Fibroblast of skin of left quadriceps (primary cell): Measurements from ENCODE around the gene FCHSD2.

Experiments
- DNase-seq, 2 experiments: peaks; one replicate each; pipeline ENCODE4 v3.0.0-alpha.2; 2013; ENCODE audit warnings: low read depth in 2 of 2

FCHSD2 gene

DNA sequence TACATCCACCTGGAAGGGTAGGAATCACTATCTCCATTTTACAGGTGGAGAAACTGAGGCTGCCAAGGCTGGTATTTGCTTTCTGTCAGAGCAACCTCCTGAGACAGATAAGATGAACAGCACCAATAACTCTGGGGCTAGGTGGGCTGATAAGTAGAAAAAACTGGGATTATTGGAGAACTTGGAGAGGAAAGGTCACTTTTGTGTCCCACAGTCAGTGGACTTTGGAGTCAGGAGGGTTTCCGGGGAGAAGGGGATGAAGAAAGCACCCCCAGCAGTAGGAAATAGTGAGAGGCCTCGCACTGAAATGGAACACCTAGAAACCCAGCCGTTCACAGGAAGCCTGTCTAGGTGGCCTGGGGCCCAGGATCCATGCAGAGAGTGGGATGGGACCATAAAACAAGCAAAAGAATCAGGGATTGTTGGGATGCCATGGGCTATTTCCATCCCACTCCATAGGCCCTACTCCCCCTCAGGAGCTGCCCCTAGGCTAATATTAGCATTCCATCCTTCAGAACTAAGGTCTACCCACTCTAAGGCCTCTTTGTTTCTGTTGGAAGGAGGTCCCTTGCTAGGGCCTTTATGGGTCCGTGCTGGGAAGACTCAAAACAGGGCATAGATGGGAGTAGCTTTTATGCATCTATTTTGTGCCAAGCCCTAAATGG, 31.0 kb upstream of the FCHSD2 start:
- DNase-seq, result no peak

DNA sequence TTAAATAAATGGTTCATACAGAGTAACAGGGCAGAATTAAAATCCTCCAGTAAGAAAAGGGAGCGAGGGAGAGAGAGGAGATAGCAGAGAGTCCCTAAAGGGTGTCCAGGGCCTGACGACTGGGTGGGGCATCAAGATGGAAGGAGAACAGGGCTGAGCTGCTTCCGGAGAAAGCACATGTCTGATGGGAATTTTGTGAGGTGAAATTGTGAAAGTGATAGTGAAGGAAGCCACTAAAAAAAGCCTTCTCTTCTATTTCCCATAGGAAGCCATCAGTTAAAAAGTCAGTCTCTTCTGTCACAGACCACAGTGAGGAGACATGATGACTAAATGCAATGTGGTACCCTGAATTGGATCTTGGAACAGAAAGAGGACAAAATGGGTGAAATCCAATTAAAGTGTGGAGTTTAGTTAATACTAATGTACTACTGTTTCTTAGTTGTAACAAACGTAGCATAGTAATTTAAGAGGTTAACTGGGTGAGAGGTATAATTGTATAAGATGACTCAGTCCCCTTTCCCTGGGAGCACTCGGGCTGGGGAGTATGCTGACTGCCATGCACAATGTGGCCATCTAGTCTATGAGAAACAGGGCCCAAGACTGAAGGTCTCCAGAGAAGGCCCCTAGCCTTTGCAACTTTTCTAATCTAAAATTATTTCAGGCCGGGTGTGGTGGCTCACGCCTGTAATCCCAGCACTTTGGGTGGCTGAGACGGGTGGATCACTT, 29.5 kb upstream of the FCHSD2 start:
- DNase-seq, result no peak

DNA sequence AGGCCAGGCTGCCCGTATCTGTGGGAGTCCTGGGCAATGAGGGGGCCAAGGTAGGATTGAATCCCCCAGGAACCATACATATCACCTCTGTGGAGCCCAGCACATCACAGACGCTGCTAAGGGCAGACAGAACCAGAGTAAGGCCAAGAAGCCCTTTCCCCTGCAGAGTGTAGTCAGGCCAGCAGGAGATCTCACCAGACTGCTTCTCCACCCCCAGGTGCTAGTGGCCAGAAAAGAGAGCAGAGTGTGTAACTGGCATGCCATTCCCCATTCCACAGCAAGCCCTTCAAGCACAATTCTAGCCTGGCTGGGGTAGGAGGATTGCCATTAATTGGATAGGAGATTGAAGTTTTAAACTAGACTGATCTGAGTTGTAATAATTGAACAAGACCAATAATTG, 28.0 kb upstream of the FCHSD2 start:
- DNase-seq, result no peak

DNA sequence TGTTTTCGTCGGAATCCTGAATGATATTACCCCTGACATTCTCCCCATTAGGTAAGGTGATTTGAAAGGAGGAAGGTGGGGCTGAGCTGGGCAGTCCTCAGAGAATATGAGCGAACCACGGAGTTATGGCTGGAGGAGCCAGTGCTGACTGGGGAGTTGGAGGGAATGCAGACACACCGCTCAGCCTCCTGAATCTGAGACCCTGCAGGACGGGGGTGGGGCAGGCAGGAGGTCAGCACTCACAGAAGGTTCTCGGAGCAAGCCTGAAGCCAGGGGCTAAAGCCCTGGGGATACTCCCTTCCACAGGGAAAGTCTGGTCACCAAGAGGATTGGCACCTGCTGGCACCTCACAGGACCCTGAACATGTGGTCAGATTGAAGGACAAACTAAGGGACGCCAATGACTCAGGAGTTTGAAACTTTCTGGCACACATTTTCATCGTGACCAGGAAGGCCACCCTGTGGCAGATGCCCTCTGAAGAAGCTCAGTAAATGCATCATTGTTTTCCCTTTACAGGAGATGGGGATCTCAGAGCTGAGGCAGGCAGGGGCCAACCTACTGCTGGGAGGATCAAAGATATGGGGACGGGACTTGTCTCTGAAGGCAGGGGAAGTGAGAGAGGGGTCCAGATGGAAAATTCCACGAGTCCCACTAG, 26.9 kb upstream of the FCHSD2 start:
- no peak for DNase-seq

DNA sequence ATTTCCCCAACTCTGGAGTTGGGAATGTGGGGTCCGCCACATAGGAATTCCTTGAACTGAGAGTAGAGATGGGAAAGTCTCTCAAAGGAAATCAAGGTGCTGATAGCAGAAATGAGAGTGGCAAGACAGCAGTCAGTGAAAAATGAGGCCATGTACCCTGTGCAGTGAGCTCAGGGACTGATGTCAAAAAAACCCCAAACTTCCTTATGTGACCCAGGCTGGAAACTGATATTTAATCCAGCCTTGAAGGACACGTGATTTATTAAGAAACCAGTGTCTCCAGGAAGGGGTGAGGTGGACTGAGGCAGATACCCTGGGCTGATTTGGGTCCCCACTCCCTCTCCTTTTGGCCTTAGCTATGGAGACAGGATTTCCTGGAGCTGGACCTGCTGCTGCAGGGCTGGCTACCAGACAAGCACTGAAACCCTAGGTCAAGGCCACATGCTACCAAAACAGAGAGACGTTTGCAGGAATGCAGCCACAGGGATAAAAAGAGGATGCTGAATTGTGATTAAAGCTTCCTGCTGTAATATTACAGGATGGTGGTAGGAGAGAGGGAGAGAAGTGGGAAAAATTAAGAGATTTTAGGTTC, 25.3 kb upstream of the FCHSD2 start:
- no peak for DNase-seq

DNA sequence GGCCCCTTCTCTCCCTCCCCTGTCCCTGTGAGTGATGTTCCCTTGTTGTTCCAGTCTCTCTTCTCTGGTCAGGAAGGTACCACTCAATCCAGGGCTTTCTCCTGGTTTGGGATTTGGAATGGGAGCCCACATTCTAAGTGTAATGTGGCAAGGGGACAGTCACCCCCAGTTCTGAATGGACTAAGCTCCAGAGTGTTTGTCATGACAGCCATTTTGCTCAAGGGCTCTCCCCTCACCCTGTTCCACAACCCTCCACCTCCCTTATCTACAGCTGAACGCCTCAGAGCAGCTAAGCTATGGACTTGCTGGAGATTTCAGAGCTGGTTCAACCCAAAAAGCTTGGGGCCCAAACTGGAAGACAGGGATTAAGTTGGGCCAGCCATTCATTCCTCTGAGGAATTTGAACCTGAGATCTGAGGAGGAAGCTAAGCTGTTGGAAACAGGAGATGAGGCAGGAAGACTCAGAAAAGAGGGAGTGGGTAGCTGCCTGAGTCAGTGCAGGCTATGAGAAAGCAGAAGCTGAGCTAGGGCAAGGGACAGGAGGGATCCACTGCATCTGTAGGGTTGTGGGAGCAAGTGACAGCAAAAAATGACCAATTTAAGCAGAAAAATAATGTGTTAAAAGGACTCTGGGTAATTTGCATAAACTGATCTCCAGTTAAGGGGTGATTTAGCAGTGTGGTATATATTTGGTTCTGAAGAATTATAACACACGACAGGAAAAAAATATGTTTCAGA, 22.9 kb upstream of the FCHSD2 start:
- DNase-seq, result no peak

DNA sequence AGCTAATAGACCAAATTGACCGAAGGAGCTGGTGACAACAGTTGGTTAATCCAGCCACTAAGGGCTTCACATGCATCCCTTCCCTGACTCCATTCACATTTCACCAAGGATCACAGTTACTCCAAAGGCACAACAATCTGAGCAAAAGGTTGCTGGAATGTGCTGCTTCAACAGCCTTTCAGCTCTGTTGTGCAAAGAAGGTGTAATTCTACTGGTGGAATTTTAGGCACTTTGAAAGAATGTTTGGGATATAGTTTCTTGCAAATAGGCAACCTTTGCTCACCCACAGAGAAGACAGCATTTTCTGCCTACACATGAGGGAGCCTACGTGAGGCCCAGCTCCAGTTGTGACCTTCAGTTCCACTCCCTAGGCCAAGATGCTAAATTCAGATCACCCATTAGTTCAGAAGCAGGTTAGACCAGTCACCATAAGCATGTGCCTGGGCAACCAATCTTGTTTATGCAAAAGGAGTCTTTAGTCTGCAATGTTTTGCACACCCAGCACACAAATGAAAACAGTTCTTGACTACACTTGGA, 21.6 kb upstream of the FCHSD2 start:
- no peak for DNase-seq

DNA sequence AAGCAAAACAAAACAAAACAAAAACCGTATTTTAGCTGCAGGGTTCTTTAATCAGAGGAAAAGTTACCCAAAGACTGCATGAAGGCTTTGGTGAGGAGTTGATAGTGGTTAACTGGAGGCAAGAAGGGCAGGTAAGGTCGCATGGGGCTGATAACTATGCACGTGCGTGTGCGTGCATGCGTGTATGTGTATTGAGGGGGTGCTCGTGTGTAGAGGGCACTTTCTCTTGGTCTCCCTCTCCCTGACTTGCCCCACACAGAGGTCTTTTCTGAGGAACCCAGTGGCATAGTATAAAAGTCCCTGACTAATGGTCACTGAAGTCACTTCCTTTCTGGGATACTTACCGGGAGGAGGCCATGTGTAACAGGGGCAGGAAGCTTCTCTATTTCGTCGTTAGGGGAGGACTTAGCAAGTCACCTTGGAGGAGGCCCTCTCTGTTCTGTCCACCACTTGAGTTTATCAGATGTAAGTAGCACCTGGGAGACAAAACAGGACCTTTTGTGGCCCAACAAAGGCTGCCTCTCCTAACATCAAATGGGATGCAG, 20.1 kb upstream of the FCHSD2 start:
- no peak for DNase-seq

DNA sequence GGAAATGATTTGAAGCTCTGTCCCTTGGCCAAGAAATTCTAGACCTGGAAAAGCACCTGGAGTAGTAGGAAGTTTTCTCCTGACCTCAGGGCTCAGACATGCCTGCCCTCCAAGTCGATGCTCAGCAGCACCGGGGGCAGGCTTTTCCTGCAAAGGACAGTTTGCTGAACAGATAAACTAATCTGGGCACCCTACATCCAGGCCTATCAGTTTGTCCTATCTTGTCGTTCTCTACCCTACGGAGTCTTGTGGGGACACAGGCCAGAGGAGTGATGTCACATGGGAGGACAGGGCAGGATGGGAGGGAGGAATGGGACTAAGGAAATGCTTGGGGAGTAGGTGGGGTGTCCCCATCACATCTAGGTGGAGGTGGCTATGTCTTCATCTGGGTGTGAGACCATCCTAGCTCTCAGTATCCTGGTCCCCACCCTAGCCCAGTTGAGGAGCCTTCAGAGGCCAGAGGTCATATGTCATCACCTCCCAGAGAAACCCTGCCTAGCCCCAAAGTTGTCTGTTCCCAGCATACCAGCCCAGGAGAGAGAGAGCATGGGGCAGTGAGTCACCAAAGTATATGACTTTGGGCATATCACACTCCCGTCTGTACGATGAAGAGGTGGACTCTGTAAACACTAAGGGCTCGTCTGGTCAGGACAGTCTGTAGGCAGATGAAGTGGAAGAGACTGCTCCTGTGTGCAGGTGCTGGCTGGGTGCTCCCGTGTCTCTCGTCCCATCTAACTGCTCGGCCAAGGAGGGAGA, 18.1 kb upstream of the FCHSD2 start:
- no peak for DNase-seq

DNA sequence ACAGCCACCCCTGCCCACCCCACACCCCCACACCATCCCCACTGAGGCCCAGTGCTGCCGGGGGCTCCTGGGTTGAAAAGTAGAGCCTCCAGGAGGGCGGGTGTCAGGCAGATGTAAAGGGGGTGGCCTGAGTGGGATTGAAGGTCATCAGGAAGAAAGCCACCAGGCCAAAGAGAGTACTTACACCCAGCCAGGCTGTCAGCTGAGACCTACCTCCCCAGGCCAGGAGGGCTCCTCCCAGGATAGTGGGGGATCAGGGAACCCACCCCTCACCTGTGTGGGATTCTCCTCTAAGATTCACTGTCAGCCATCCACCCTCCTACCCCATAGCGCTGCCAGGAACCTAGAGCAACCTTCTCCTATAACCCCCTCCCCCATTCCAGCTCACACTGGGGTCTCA, 17.2 kb upstream of the FCHSD2 start:
- DNase-seq, result no peak

DNA sequence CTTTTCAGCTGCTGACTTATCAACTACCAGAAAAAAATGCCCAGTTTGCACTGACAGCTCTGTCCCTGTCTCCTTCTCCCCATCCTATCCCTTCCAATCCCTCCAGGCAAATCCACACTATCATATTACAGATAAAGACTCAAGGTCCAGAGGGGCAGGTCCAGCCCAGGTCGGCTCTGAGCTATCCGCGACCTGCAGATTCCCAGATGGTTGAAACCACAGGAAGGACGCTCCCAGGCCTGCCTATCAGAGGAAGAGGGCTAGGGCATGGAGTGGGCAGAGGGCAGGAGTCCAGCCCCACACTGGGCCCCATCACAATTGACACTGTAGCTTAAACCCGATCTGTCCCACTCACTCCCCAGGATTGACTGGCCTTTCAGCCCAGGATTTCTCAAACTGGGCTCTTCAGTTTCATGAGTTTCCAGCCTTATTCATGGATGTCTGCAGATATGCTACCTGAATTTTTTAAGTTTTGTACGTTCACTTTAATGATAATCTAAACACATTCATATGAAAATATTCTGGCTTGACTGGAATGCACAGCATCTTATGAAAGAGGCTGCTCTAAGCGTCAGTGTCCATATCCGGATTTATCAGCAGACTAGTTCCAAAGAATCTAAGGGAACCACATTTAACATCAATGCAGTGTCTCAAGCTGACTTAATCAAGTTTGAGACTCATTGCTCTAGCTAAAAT, 16.4 kb upstream of the FCHSD2 start:
- DNase-seq, result no peak

DNA sequence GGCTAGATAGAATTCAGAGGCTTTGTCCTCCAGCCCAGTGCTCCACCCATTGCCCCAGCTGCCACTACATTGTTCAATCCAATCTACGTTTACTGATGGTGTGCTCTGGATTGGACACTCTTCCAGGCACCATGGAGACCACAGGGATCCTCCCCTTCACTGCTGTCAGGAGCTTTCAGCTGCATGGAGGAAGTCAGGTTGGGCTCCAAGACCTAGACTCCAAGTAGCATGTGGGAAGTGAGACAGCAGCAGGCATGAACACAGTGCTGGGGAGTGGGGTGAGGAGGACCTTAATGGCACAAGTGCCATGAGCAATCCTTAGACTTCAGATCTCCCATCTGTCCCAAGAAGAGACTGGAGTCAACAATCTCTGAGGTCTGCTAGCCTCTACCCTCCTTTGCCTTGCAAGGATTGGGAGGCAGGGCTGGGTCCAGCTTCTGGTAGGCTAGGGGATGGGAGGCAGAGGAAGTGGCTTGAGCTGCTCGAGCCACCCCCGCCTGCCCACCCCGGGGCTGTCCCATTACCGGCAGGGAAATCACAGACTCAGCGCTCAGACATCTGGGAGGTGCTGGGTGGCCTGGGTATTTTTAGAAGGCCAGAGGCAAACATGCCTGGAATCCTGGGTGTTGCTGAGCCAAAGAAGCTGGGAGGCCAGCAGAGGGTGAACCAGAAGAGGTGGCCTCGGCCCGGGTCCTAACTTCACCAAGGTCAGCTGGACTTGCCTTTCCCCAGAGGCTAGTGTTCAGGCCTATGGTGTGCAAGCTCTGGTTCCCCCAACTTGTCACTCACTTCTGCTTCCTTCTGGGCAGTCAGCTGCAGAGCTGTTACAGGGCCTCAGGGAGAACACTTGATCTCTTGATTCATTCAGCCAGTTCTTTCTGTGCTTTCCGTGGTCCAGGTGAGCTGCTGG, 15.2 kb upstream of the FCHSD2 start:
- no peak for DNase-seq

DNA sequence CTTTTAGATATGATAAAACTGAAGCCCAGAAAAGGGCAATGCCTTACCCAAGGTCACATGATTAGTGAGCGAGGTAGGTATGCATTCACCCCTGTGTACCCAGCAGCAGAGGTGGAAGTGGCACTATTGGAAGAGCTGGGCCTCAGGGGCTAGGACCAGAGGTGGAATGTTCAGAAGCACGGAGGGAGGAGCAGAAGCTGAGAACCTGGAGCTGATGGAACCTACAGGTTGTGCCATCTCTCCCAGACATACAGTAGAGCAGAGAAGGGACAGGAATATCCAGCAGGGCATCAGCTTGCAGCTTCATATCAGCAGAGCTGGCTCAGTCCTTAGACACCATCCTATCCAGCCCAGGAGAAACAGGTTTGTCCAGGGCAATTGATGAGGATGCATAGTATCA, 14.6 kb upstream of the FCHSD2 start:
- no peak for DNase-seq

DNA sequence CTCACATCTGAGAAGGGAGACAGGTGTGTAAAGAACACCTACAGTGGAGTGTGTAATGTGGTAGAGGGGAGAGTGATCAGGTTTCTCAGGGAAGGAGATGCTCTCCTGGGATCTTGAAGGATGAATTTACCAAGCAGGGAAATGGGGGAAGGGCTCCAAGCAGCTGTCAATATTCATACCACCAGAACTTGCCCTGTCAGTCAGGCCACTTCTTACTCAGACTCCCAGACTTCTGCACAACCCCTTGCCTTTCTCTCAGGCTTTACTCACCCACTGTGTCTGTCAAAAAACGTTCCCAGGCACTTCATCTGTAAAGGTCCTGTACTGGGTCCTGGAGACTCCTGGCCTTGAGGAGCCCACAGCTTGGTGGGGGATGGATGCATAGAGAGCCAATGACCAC, 14.0 kb upstream of the FCHSD2 start:
- no peak for DNase-seq

DNA sequence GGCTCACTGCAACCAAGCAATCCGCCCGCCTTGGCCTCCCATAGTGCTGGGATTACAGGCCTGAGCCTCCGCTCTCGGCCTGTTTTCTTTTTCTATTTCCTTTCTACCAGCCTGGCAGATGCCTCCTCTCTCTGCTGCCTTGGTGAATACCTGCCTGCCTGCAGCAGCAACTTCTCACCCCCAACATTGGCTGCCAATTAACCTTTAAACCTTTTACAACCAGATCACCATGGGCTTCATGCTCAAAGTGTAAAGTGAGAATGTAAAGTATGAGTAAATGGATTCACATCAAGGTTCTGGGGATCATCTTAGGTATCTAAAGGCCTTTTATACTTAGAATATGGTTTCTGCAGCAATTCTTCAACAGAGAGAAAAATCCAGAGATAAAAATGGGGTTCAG, 13.0 kb upstream of the FCHSD2 start:
- DNase-seq, result no peak

DNA sequence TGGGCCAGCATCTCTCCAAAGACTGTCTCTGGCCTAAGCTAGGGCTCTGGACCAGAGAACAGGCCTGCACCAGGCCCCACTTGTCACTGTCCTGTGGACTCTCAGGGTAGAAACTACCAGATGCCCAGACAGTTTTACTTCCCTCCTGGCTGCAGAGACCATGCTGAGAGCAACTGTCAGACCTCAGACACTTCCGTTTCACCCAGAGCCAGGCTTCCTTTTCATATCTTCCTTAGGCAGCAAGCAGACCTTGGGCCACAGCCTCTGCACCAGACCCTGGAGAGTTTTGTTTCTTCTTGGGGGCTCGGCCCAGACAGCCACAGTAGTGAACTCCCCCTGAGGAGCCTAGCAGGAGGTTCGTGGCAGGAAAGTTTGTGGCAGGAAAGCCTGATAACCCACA, 12.1 kb upstream of the FCHSD2 start:
- DNase-seq, result no peak

DNA sequence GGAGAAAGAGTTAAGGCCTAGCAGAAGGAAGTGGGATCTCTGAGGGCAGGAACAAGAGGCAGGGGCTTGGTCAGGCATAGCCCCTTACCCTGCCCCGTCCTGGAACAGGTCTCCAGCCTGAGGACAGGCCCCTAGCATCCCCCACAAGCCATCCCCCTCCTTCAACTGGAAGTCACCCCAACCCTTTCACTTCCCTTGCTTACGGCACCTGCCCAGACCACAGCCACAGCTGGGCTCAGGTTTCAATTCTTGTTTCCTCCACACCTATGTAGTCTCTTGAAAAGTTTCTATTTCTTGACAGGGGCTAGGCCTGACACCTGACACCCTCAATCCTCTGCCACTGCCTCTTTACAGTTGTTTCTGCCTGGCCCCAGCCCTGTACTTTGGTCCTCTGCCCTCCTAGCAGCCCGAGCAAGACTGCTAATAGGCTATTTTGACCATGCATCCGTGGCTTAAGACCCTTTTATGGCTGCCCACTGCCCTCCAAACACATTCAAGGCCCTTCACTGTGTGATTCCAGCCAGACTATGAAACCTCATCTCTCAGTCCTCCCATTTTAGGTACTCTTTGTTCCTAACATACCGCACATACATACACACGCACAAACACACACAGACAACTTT, 10.9 kb upstream of the FCHSD2 start:
- no peak for DNase-seq

DNA sequence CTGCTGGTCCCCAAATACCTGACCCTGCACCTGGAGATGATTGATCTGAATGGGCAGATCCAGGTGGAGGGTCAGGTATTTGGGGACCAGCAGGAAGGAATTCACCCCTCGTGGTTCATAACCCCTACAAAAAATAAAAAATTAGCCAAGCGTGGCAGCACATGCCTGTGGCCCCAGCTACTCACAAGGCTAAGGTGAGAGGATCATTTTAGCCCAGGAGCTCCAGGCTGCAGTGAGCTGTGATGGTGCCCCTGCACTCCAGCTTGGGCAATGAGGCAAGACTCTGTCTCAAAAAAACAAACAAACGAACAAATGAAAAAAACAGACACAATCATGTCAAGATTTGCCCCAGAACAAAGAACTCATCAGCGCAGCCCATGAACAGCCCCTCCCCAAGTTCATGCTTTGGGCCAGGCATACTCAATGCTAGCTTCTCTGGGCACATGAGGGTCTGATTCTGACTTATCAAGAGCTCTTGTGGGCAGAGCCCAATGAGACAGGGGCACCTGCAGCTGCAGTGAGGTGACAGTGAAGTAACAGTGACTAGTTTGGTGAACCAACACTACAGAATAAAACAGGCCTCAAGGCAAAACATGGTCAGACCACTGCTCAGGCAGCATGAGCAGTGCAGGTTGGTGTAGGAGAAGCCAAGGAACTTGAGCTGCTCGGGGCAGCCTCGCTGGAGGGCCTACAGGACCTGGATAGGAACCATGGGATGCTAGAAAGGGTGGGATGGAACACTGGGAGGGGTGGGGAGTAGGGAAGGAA, 10.2 kb upstream of the FCHSD2 start:
- DNase-seq, result no peak
